Stromal cell of bone marrow (primary cell): ENCODE data around the gene ATIC.

Experiments
- DNase-seq: peaks from one replicate; pipeline ENCODE4 v3.0.0-alpha.2; 2012; ENCODE audit warnings: low read depth

Gene ATIC

DNA sequence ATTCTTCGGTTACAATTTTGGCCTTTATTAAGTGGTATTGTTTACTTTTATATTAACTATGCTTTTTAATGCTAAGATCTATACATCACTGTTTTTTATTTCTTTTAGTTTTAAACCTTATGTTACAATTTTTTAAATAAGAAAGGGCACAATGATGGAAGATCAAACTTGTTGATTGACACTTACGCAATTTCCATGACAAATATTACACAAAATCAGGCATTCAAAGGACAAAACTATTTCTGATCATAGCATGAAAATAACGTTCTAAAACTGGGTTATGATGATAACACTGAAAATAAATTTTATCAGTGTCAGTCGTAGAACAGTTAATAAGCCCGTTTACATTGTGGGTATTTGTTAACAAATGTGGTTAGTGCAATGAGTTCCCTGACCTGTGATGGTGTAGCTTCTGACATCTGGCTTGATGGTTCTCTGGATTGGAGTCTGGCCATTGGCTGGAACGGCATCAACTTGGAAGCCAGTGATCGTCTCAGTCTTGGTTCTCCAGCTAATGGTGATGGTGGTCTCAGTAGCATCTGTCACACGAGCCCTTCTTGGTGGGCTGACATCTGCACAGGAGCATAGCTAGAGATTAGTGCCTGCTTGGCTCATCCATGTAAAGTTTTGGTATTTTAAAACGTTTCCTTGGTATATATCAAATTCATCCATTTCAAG lies 64.4 kb downstream of the ATIC start:
- no peak for DNase-seq

DNA sequence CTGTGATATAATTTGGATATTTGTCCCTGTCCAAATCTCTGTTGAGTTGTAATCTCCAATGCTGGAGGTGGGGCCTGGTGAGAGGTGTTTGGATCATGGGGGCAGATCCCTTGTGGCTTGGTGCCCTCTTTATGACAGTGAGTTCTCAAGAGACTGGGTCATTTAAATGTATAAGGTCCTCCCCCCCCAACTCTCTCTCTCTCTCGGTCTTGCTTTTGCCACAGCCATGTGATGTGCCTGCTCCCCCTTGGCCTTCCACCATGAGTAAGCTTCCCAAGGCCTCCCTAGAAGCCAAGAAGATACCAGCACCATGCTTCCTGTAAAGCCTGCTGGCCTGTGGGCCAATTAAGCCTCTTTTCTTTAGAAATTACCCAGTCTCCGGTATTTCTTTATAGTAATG lies 65.4 kb downstream of the ATIC start:
- no peak for DNase-seq

DNA sequence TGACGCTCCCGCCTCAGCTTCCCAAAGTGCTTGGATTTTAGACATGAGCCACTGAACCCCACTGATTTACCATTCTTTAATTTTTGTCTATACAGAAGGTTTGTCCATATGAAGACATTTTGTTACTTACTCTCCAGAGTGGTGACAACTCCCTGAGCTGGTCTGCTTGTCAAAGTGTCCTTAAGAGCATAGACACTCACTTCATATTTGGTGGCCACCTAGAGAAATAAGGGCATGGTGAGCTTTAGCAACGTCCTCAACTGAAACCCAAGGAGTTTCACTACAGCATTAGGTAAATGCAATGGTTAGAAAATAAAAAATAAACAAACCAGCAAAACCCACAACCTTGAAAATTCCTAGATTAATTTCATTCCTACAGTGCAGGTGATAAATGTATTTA lies 66.2 kb downstream of the ATIC start:
- DNase-seq, result no peak

DNA sequence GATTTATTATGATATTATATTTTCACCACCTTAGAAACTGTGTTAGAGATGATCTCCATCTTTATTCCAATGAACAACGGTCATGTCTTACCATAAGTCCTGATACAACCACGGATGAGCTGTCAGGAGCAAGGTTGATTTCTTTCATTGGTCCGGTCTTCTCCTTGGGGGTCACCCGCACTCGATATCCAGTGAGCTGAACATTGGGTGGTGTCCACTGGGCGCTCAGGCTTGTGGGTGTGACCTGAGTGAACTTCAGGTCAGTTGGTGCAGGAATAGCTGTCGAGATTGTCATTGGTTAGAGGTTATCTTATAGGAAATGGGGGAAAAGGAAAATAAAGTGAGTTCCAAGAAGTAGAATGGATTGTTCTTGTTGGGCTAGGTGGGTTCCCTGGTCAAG lies 67.2 kb downstream of the ATIC start:
- DNase-seq, result no peak

DNA sequence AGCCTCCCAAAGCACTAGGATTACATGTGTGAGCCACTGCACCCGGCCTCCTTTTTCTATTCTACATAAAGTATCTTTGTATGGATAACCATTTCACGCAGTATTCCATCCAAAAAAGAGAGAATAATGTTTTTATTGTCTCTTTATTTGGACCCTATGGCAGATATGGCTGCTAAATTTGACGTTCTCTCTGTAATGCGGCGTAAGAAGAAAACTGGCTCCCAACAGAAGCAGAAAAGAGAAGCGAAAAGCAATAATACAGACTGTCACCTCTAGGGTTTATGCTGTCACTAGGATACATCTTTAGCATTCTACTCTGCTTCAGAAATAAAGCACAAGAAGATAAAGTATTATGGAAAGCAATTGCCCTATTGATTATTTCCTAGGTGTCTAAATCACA lies 68.1 kb downstream of the ATIC start:
- no peak for DNase-seq

DNA sequence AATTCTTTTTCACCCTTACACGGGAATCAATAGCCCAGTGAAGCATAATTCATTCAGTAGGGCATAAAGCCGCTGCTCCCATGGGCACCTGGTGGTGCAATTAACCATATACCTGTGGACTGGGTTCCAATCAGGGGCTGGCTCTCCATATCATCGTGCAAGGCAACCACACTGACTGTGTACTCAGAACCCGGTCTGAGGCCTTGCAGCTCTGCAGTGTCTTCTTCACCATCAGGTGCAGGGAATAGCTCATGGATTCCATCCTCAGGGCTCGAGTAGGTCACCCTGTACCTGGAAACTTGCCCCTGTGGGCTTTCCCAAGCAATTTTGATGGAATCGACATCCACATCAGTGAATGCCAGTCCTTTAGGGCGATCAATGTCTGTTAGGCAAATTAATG lies 68.8 kb downstream of the ATIC start:
- no peak for DNase-seq

DNA sequence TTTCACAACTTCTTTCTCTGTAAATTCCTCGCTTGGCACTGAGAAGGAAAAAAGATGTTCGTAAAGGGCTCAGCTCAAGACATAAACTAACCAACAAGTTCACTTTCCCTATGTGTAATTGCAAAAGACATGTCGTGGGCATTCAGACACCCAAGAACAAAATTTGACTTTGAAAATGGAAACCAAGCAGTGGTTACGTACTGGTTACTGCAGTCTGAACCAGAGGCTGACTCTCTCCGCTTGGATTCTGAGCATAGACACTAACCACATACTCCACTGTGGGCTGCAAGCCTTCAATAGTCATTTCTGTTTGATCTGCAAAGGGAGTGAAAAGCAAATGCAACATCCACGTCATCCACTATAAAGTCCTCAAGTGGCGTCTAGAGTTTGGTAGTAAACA lies 70.2 kb downstream of the ATIC start:
- DNase-seq, result no peak

DNA sequence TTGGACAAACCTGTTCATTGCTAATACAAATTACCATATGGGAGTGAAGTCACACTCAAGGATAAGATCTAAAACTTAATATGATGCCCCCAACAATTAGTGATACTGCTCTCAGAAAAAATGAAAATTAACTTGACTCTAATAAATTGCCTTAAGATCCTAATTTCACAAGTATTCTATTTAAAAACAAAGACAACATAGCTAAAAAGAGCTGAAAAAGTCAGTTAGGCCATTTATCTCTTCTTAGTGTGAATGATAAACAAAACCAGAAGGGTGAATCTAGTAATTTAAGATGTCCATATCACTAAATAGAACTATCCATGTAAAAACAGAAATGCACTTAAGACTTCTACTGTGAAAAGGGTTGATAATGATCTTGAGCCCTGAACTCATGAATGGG lies 70.6 kb downstream of the ATIC start:
- no peak for DNase-seq

DNA sequence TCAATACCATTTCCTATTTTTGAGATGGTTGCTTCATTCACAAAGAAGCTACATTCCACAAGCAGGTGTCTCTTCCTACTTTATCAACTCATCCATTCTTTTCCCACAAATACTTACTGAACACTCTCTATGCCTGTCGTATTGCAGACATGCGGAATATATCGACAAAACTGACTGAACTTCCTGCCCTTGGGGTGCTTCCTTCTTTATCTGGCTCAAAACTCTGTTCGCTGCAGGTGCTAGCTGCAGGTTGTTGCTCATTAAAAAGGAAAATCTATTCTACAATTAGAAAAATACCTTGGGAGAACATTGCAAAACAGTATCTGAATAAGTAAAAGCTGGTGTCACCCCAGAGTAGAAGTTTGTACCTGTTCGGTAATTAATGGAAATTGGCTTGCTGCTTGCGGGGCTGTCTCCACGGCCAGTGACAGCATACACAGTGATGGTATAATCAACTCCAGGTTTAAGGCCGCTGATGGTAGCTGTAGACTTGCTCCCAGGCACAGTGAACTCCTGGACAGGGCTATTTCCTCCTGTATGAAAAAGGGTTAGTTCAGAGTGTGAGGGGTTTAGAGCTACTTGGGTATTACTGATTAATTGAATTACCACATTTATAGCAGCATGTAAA lies 71.9 kb downstream of the ATIC start:
- DNase-seq, result no peak

DNA sequence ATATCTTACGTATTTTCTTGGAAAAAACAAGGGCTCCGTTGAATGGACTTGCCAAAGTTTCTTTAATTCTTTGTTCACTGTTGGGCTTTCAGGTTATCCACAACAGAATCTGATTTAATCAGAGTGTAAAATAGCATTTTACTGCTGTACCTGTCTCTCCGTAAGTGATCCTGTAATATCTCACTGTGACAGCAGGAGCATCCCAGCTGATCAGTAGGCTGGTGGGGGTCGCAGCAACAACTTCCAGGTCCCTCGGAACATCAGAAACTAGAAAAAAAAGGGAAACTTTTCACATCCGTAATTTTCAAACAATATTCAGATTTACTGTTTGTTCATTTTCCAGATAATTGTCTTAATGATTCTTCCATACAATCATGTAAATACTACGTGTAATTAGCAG lies 72.9 kb downstream of the ATIC start:
- DNase-seq, result no peak

DNA sequence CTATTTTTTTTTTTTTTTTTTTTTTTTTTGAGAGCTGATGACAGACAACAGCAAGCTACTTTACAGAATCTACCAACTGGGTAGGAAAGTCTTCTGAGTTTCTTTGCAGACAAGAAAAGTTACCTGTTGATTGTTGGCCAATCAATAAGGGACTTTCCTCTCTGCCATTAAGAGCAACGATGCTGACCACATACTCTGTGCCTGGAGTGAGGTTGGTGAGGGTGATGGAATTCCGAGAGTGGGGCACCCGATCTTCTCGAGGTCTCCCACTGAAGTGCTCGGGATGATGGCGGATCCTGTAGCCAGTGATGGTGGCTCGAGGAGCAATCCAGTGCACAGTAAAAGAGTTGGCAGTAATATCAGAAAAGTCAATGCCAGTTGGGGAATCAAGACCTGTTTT lies 74.7 kb downstream of the ATIC start:
- DNase-seq, result no peak

DNA sequence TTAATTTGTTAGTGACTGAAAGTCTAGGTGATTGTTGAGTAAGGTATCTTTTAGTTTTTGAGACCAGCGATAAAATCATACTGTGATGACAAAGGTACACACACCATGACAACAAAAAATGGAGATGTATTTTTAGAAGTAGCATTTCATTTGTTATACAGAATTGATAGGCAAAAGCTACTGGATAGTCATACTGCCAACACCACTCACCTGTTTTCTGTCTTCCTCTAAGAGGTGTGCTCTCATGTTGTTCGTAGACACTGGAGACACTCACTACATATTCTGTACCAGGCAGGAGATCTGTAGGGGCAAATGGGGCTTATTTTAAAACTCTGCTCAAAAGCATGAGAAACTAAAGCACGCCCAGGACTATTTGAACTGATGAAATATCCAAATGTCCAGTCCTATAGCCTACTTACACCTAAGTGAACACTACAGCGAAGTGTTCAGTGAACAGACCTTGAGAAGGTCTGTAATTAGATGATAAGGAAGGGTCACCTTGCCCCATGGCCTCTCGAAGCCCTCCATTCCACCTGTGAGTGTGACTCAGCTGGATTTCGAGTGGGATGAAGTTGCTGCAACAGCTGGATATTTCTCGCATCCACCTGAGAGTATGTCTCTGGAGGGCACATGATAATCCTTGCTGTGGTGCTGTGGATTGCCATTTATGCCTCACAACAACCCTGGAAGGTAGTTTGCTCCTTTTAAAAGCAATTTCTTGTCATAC lies 76.3 kb downstream of the ATIC start:
- DNase-seq, result no peak

DNA sequence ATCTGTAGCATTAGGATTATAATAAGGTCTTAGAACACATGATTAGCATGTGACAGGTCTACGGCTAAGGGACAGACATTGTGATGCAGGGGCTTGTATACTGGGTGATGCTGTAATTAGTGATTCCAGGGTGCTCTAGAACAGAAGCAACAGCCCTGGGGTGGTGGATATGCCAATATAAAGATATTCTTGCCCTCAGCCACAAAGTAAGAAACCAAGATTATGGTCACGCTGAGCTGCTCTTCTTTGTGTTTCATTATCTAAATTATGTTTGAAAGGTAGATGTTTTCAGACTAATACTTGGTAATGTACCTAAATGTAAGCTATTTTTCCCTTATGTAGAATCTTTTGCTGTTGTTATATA lies 78.7 kb downstream of the ATIC start:
- no peak for DNase-seq

DNA sequence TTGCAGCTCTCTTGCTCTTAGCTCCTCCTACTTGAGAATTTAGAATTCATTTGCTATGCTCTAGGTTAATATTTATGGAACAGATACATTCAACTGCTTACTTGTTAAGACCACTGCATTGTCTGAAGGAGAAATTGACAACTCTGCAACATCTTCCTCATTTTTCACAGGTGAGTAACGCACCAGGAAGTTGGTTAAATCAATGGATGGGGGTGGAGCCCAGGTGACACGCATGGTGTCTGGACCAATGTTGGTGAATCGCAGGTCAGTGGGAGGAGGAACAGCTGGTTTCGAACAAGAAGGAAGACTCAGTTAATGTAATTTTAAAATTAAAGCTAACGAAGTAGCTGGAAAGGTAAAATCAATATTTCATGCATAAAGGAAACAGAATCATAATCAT lies 79.7 kb downstream of the ATIC start:
- no peak for DNase-seq

DNA sequence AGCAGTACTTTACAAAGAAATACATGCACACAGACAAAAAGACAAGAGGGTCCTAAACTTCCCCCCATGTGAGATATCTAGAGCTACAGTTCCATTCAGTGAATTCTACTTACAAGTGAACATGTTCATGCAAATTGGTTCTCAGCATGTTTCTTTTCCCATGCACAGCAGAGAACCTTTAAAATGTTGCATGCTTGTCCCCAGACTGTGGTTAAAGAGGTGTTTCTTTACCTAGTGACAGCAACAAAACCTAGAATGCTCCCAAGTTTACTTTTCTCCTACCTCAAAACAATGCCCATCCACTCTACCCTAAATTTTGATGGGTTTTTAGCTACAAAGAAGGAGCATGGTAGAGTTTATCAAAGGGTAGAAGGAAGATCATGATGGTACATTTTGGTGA lies 80.3 kb downstream of the ATIC start:
- no peak for DNase-seq

DNA sequence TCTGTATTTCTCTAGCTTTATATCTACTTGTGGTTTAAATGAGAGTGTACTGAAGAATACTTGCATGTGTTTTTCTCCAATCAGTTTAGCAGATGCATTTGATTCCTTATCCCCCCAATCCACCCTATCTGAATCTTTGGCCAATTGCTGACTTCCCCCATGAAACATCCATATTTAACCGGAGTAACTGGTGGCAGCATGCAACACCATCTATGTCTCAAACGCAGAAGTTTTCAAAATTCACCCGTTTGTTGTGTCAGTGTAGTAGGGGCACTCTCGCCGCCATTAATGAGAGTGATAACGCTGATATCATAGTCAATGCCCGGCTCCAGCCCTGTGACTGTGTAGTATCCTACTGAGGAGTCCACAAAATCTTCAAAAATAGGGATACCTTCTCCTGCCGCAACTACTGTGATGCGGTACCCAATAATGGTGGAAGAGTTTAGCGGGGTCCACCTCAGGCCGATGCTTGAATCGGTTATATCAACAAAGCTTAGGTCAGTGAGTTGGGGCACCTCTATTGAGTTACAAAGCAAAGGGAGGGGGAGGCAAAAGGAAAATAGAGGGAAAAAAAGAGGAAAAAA lies 80.9 kb downstream of the ATIC start:
- no peak for DNase-seq

DNA sequence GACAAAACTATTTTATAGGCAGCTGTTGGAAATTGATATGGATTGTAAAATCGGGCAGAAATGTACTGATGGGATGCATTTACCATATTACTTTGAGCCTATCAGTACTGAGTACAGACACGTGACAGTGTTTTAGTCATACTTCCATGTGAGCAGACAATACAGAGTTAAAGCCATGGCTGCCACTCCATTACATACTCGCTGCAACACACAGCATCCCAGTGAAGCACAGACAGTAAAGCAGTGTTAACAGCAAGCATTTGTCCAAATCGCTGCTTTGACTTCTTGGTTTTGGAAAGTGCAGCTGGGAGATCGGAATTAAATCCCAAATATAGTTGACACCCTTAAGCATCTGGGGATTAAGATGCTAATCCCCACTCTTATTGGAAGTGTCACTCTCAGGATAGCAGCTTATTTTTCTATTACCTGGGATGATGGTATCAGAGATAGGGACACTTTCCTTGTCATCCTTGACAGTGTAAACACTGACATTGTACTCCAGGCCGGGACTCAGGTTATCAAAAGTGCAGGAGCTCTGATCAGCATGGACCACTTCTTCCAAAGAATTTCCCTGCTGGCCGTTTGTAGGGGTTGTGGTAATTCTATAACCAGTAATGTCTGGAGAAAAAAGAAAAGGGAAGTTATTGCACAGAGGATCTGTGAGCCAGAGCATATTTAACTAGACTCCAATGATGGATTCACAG lies 82.4 kb downstream of the ATIC start:
- no peak for DNase-seq

DNA sequence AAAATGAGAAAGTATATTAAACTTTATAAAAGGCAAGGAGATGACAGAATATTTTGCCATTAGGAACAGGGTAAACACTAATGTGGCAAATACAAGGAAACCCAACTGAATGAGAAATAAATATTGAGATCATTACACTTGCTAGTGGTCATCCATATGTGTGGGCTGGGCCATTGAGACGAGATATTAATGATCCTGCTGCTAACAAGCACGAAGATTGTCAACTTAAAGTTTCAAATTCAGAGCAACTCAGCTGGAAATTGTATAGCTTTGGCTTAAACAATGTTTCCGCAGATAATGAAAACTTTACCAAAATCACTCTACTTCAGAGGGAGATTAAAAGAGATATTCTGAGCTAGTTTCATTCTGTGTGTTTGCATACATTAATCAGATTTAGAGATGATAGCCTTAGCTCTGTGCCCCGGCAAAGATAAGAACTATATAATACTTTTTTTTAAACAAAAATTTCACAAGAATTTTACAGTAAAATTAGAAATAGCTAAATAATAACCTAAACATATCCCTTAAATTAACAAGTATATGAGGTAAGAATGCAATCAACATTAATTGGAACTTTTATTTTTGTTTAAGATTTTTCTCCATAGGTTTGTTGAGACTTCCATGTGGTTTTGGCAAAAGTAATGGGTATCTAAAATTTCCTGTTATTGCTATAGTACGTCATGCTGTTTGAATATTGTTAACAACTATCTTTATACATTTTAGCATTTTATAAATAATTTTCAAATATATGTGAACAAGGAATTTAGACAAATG lies 84.0 kb downstream of the ATIC start:
- DNase-seq, result no peak

DNA sequence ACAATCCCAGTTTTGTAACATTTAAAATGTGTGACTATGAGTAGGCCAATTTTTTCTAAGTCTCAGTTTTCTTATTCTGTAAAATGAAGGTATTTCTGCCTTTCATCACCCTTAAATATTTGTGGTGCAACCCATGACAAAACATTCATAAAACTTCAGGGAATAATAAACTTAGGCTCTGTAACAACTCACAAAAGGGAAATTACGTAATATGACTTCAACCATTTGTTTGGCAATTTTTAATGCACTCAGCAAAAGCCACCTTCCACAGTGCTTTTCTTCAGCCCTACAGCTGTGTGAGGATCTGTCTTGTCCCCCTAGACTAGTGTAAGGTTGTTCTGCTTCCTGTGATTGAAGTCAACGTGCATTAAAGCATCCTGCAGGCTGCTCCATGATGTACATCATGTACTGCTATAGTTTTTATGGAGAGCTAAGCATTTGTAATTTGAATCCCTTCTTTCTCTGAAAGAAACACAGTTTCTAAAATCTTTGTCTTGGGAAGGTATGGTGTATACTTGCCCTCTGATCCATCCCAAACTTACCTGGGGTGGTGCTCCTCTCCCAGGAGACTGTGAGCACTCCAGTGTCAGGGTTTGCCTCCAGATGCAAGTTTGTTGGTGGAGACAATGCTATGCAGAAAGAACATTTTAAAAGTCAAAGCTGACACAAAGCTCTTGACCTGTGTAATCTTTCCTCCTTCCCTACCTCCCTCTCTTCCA lies 84.9 kb downstream of the ATIC start:
- peak; percentile 55 for DNase-seq

DNA sequence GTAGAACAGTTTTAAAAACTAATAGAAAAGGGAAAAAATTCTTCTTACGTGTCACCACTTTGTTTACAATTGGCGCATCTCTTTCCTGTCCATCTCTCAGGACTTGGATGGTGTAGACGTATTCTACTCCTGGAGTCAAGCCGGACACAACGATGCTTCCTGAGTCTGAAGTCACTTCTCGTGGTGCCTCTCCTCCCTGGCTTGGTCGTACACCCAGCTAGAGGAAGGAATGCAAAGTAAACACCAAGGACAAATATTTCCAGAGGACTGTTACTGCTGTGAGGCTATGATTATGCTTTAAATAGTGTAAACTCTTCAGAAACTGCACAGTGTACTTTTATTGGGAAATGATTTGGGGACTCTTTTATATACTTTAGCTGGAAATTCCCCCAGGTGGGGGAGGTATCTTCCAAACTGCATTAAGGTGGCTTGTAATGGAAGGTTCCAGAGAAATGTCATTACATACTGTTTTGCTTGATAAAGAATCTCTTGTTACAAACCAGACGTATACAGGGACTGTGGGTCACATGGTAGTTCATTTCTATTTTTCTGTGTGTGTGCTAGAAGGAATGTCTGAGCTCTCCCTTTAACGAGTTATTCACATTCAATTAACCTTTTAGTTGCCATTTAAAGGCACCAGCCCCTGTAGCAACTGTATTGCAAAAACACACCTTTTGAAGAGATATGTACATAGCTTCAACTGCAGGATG lies 85.9 kb downstream of the ATIC start:
- no peak for DNase-seq
